Ureter (tissue), 1 donor: ENCODE results near the gene HPSE. TPM values are rescaled to one million over a fixed set of nuclear protein-coding genes. Genes with fewer than 3 reads are reported as not detected.

Experiments
- DNase-seq: peaks from one replicate; pipeline ENCODE4 v3.0.0-alpha.2; 2020; ENCODE audit warnings: low spot score
- total RNA-seq: library from RNA; stranded (reverse); gene quantifications from one replicate; pipeline ENCODE4 v1.2.4, GENCODE V29; 2023
- donor health status: DM: yes; HTN: yes; CAD: no.

HPSE gene
- total RNA-seq, 1 donor from 2014 or later: 1.1 TPM

- DNase-seq: no peak
Observed at GRCh38 chr4:83247415-83248357, 87.0 kb downstream of the HPSE start.

Other genes starting within 250 kb of the HPSE start
- gene PLAC8, start 220.1 kb downstream of the HPSE start, total RNA-seq: 4.9 TPM
- 14.5 TPM for gene COQ2, start 50.0 kb downstream of the HPSE start, total RNA-seq
- gene HELQ, start 121.0 kb upstream of the HPSE start, total RNA-seq: 15.9 TPM
- 42.8 TPM for gene MRPS18C, start 121.2 kb upstream of the HPSE start, total RNA-seq
- gene ABRAXAS1, start 150.3 kb upstream of the HPSE start, total RNA-seq: 12.7 TPM
- 3.3 TPM for gene GPAT3, start 201.3 kb upstream of the HPSE start, total RNA-seq